SU-DHL-6 (cell line): ENCODE data around the gene IQCM.

Experiments
- H2AFZ ChIP-seq: fragments of 200-600 bp; sonication (generic); 2 replicates; pipeline ENCODE4 v1.6.1; 2014; ENCODE audit warnings: low read depth, mild to moderate bottlenecking, moderate library complexity, mixed read lengths, antibody characterized with exemption, low read length; ENCODE audit not compliant: severe bottlenecking
- H3F3A ChIP-seq: fragments of 200-600 bp; shearing (Covaris generic); 2 replicates; pipeline ENCODE4 v1.6.0; 2016; ENCODE audit warnings: antibody characterized with exemption, mild to moderate bottlenecking; ENCODE audit not compliant: insufficient read depth
- H3K27ac ChIP-seq: fragments of 200-600 bp; sonication (generic); 2 replicates; pipeline ENCODE4 v1.5.1; 2016; ENCODE audit warnings: low read depth, mild to moderate bottlenecking, low read length, moderate library complexity, mixed read lengths
- H3K27me3 ChIP-seq: fragments of 200-600 bp; sonication (generic), shearing (Covaris generic); 2 replicates; pipeline ENCODE4 v1.6.0; 2014; ENCODE audit warnings: mild to moderate bottlenecking, low read length
- H3K36me3 ChIP-seq: fragments of 200-600 bp; sonication (generic); 2 replicates; pipeline ENCODE4 v1.6.1; 2014; ENCODE audit warnings: mild to moderate bottlenecking, low read length, mixed read lengths
- H3K4me2 ChIP-seq: fragments of 300-600, 200-600 bp; shearing (Covaris generic), sonication (generic); 2 replicates; pipeline ENCODE4 v1.6.0; 2014; ENCODE audit warnings: low read length, low read depth, mild to moderate bottlenecking; ENCODE audit not compliant: poor library complexity, severe bottlenecking
- H3K4me3 ChIP-seq: fragments of 200-600 bp; sonication (generic); 2 replicates; pipeline ENCODE4 v1.5.1; 2014; ENCODE audit warnings: antibody characterized with exemption, low read length, mild to moderate bottlenecking, mixed read lengths; ENCODE audit not compliant: insufficient read depth, poor library complexity, severe bottlenecking
- H3K79me2 ChIP-seq: fragments of 200-600 bp; sonication (generic); 2 replicates; pipeline ENCODE4 v1.6.1; 2014; ENCODE audit warnings: mild to moderate bottlenecking, low read length, moderate library complexity; ENCODE audit not compliant: insufficient read depth
- H3K9ac ChIP-seq: fragments of 200-600 bp; sonication (generic); 2 replicates; pipeline ENCODE4 v1.7.0; 2014; ENCODE audit warnings: mild to moderate bottlenecking, low read length
- H3K9me2 ChIP-seq: fragments of 200-600 bp; sonication (generic); replicated peaks from 2 replicates; pipeline ENCODE4 v1.6.1; 2014; ENCODE audit warnings: low read length; ENCODE audit not compliant: insufficient read depth
- H3K9me3 ChIP-seq: fragments of 200-600 bp; sonication (generic); 2 replicates; pipeline ENCODE4 v1.6.1; 2014; ENCODE audit warnings: low read length, mixed read lengths; ENCODE audit not compliant: insufficient read depth
- H4K20me1 ChIP-seq: fragments of 200-600 bp; sonication (generic); 2 replicates; pipeline ENCODE4 v1.6.1; 2014; ENCODE audit warnings: low read depth, mild to moderate bottlenecking, antibody characterized with exemption, low read length, moderate library complexity, mixed read lengths
- CTCF ChIP-seq: fragments of 200-600 bp; sonication (generic); IDR thresholded peaks from one replicate; pipeline ENCODE4 v1.5.1; 2017; ENCODE audit warnings: antibody characterized with exemption, mild to moderate bottlenecking, low read length, moderate library complexity; ENCODE audit not compliant: insufficient read depth, poor library complexity, severe bottlenecking
- EZH2phosphoT487 ChIP-seq: fragments of 200-600 bp; sonication (generic), shearing (Covaris generic); conservative IDR thresholded peaks from 2 replicates; pipeline ENCODE4 v1.6.1; 2018; ENCODE audit warnings: mild to moderate bottlenecking, antibody characterized with exemption, low read length, moderate library complexity, mixed read lengths

IQCM gene

GRCh38 chr4:149553959-149554520 is 261.6 kb downstream of the IQCM start:
- TF ChIP-seq CTCF = no peak
- no peak for TF ChIP-seq EZH2phosphoT487
- Histone ChIP-seq H3K4me3 (no peak overlapping the region), H3K9me3 (no peaks in the 10 kb centered on the region), H4K20me1 (no peaks in the 10 kb centered on the region), H3K79me2 (no peaks in the 10 kb centered on the region), H3K27me3 (no peaks in the 10 kb centered on the region), H3K27ac (no peak overlapping the region), H2AFZ (no peak overlapping the region), H3K9ac (no peak overlapping the region), H3K4me2 (no peak overlapping the region), H3K36me3 (no peaks in the 10 kb centered on the region), H3K9me2 (no peaks in the 10 kb centered on the region), H3F3A (no peaks in the 10 kb centered on the region)

GRCh38 chr4:149552601-149553000 is 263.0 kb downstream of the IQCM start:
- Histone ChIP-seq H3K4me3 (no peak overlapping the region), H3K9me3 (no peaks in the 10 kb centered on the region), H3K36me3 (no peaks in the 10 kb centered on the region), H3K4me2 (no peak overlapping the region), H3K79me2 (no peaks in the 10 kb centered on the region), H3K27me3 (no peaks in the 10 kb centered on the region), H3K9ac (no peak overlapping the region), H3K27ac (no peak overlapping the region), H4K20me1 (no peaks in the 10 kb centered on the region), H3K9me2 (no peaks in the 10 kb centered on the region), H3F3A (no peaks in the 10 kb centered on the region), H2AFZ (no peak overlapping the region)
- no peak for TF ChIP-seq CTCF
- TF ChIP-seq EZH2phosphoT487 = no peak

GRCh38 chr4:149549911-149550310 is 265.7 kb downstream of the IQCM start:
- H3K9me2 ChIP-seq = no peaks in the 10 kb centered on the region
- no peaks in the 10 kb centered on the region for H4K20me1 ChIP-seq
- no peak overlapping the region for H3K4me3 ChIP-seq
- H3F3A ChIP-seq = no peaks in the 10 kb centered on the region
- no peak overlapping the region for H3K9ac ChIP-seq
- H3K36me3 ChIP-seq = no peaks in the 10 kb centered on the region
- H3K27ac ChIP-seq = no peak overlapping the region
- no peaks in the 10 kb centered on the region for H3K79me2 ChIP-seq
- no peaks in the 10 kb centered on the region for H3K9me3 ChIP-seq
- H3K4me2 ChIP-seq = no peak overlapping the region
- TF ChIP-seq CTCF (no peak), EZH2phosphoT487 (no peak)
- no peak overlapping the region for H2AFZ ChIP-seq
- H3K27me3 ChIP-seq = no peaks in the 10 kb centered on the region
